Activated naive CD4-positive, alpha-beta T cell treated with anti-CD3 and anti-CD28 coated beads, Interleukin-2, amount 50 U/mL, for 72 hours (primary cell): ENCODE results near the gene UQCC2. TPM values are rescaled to one million over a fixed set of nuclear protein-coding genes. Genes with fewer than 3 reads are reported as not detected.

Source experiments
- ATAC-seq, 2 donors: fragments of 150-1000 bp; cut with Tn5 transposase; 2 replicates each; pipeline ENCODE4 v1.10.0; 2021; ENCODE audit warnings: mild to moderate bottlenecking in 2 of 2, moderate library complexity in 2 of 2
- DNase-seq, 2 donors: peaks; one replicate each; pipeline ENCODE4 v3.0.0; 2021 to 2022; ENCODE audit warnings: low spot score in 2 of 2
- H3K27ac Mint-ChIP-seq, 2 donors: one replicate each; pipeline ENCODE4 v1.8.0; 2022; ENCODE audit warnings: mild to moderate bottlenecking in 2 of 2, mixed read lengths in 2 of 2
- H3K36me3 Mint-ChIP-seq, 2 donors: one replicate each; pipeline ENCODE4 v1.8.0; 2022; ENCODE audit warnings: mixed read lengths in 2 of 2
- H3K9me3 Mint-ChIP-seq, 2 donors: one replicate each; pipeline ENCODE4 v1.8.0; 2022; ENCODE audit warnings: mixed read lengths in 2 of 2
- total RNA-seq, 2 donors: library from RNA; stranded (reverse); gene quantifications; one replicate each; pipeline ENCODE4 v1.2.3, GENCODE V29; 2022

The UQCC2 gene
- total RNA-seq, 2 donors from 2014 or later, result 114 to 145 TPM

DNA sequence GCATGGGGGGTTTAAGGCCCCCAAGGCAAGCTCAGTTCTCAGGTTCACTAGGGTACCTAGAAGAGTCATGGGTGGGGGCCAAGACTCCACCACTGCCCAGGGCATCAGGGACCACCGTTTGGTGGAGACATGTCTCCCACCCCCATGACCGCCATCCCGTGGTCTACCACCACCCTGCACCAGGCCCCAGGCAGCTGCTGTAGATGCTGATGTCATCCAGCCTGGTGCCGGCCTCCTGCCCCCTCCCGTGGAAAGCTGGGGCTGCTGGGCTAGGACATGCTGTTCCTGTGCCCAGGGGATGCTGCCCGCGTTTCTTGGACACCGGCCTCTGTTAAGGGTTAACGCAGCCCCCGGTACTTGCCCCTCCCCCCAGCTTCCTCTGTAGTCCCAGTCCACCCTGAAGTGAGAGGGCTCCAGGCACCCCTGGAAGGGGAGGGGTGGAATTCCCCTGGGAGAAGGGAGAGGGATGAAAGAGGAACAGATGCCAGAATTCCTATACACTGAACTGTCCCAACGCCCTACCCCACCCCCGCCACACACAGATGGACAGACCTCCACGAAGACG is 34.6 kb upstream of the UQCC2 start:
- H3K9me3 Mint-ChIP-seq, result no peaks in the 10 kb centered on the region
- no peaks in the 10 kb centered on the region for H3K36me3 Mint-ChIP-seq
- H3K27ac Mint-ChIP-seq, result peak overlapping the region in 1 of 2 donors; percentile 19
- no peak for ATAC-seq
- DNase-seq, result no peak

DNA sequence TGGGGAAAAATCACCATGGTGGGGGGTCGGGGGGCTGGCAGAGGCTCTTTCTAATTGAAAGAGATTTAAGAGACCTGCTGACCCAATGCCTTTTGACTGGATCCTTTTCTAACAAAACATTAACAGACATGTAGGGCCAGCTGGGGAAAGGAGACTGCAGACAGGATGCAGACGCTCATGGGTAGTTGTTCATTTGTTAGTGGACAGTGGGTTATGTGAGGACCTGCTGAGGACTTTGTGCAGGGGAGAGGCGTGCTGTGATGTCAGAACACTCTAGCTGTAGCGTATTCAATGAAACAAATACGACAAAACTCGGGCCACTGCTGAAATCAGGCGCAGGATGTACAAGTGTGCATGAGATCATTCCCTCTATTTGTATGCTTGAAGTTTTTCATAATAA is 34.0 kb upstream of the UQCC2 start:
- Mint-ChIP-seq H3K27ac (peak overlapping the region; percentile 19 to 44), H3K36me3 (no peaks in the 10 kb centered on the region), H3K9me3 (no peaks in the 10 kb centered on the region)
- DNase-seq, result no peak
- no peak for ATAC-seq

DNA sequence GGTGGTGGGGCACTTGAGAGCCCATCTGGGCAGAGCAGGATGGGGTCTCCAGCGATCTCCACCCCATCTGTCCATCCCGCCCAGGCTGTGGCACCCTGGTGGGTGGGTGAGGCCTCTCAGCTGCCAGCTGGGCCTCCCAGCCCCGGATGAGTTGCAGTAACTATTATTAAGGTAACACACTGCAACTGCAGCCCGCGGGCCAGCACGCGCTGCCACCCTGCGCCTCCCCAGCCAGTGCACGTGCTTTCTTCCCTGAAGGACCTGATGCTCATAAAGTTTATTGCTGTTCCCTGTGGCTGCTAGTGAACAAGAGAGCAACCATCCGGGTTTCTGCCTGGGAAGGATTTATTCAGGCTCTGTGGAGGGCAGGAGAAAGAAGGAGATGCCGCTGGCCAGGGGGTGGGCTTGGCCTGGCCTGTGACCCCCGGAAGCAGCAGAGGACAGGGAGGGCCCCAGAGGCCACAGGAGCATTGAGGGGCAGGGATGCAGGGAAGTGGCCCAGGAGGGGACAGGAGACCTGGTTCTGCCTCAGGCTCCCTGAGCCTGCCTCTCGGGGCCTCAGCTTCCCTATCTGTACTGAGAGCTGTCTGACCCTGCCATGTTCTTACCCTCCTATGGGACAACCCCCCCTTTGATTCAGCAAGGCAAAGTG is 33.5 kb upstream of the UQCC2 start:
- no peaks in the 10 kb centered on the region for H3K9me3 Mint-ChIP-seq
- DNase-seq, result no peak
- H3K36me3 Mint-ChIP-seq, result no peaks in the 10 kb centered on the region
- ATAC-seq, result peak in 1 of 2 donors; percentile 24
- H3K27ac Mint-ChIP-seq, result peak overlapping the region; percentile 19 to 44

DNA sequence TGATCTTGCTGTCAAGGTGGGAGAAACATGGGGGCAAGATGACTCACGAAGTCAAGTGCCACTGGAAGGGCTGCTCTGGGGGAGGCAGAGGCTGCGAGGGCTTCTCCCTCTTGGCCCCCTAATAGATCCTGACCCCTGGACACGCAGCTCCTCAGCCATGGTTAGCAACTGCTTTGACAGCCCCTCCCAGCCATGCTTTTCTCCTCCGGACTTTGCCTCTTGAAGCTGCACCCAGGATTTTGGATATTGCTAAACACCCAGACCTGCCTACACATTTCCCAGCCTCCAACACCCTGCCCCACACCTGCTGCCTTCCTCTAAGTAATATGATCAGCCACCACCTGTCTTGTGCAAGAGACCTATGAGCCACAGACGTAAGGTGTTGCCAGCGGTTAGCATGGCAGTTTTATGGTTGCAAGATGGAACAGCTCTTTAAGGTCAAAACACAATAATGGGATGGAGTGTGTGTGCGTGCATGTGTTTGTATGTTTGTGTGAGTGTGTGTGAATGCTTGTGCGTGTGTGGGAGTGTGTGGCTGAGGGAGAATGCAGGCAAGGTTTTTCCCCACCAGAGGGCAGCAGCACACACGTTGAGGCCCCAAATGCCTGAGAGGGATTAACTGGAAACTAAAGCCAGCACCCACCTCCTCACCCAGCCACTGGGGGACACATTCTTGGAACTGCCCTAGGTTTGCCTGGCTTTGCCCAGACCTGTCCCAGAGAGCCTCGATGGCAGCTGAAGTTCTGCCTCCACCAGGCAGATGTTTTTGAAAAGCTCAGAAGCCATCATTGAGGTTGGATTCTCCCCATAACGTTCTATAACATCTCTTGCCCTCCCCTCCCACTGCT is 32.7 kb upstream of the UQCC2 start:
- ATAC-seq (peak; percentile 87 to 90), DNase-seq (peak; percentile 65 to 77)
- Mint-ChIP-seq H3K36me3 (no peaks in the 10 kb centered on the region), H3K27ac (no peak overlapping the region), H3K9me3 (no peaks in the 10 kb centered on the region)

DNA sequence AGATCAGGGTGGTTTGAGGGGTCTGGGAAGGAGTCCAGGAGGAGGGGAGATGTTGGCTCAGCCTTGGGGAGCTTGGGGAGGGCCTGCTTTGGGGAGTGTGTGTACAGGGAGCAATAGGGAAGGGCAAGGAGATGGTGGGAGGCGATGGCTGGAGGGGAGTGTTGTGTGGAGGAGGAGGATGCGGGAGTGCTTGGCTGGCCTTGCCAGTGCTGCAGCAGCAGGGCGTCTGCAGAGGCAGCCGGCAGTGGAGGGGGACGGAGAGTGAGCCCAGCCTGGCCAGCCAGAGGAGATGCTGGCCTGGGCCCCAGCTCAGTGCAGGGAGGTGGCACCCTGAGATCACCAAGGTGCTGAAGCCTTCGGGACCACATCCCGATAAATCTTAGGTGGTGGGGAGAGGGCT is 31.3 kb upstream of the UQCC2 start:
- ATAC-seq (no peak), DNase-seq (no peak)
- no peaks in the 10 kb centered on the region for H3K36me3 Mint-ChIP-seq
- peak overlapping the region in 1 of 2 donors; percentile 3 for H3K27ac Mint-ChIP-seq
- H3K9me3 Mint-ChIP-seq, result no peaks in the 10 kb centered on the region

DNA sequence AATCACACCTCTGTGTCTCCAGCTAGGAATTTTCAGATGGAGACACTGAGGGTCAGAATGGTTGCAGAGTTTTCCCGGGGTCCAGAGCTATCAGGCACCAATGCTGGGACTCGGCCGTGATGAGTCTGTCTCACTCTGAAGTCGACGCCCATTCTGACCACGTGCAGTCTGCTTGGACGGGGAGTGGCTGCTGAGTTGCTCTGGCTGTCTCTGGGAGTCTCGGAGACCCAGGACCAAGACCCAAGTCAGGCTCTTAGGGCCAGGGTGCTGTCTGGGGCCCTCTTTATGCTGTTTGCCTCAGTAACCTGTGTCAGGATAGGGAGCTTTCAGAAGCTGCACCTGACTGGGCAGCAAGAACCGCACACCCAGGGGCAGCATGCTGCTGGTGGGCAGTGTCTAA is 30.6 kb upstream of the UQCC2 start:
- Mint-ChIP-seq H3K27ac (no peak overlapping the region), H3K36me3 (no peaks in the 10 kb centered on the region), H3K9me3 (no peaks in the 10 kb centered on the region)
- DNase-seq (no peak), ATAC-seq (no peak)

DNA sequence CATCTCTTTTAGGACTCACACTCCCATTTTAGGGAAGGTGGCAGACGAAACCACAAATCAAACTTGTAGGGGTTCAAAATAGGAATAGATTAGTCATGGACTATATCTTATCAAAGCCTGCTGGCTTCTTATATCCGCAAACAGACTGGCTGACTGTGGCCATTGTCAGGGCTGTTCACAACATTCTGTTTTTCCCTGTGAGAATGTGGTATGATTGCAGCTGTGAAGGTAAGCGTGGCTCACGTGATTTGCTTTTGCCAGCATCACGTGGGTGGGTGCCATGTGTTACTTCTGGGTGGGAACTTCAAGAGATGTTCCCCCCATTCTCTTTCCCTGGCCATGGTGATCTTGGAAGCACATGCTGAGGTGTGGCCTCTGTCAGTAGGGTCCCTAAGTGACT is 29.3 kb upstream of the UQCC2 start:
- H3K27ac Mint-ChIP-seq, result no peak overlapping the region
- ATAC-seq, result no peak
- DNase-seq, result no peak
- H3K9me3 Mint-ChIP-seq, result no peaks in the 10 kb centered on the region
- no peaks in the 10 kb centered on the region for H3K36me3 Mint-ChIP-seq

DNA sequence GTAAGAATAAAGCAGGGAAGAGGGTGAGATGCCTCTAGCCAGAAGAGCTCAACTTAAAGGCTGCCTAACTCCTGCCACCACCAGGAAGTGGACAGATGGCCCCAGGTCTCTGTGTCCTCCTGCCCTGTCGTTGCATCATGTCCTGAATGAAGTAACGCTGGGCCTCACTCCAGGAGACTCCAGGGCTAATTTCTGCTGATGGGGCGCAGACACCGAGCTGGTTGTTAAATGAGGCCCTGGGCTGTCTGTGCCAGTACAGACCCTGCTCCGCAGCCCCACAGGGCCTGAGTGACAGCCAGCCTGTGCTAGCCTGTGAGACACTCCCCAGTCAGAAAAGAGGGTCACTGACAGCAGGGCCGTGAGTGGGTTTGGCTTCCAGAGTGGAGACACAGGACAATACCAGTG is 28.7 kb upstream of the UQCC2 start:
- ATAC-seq (no peak), DNase-seq (no peak)
- Mint-ChIP-seq H3K9me3 (no peaks in the 10 kb centered on the region), H3K27ac (no peak overlapping the region), H3K36me3 (no peaks in the 10 kb centered on the region)

DNA sequence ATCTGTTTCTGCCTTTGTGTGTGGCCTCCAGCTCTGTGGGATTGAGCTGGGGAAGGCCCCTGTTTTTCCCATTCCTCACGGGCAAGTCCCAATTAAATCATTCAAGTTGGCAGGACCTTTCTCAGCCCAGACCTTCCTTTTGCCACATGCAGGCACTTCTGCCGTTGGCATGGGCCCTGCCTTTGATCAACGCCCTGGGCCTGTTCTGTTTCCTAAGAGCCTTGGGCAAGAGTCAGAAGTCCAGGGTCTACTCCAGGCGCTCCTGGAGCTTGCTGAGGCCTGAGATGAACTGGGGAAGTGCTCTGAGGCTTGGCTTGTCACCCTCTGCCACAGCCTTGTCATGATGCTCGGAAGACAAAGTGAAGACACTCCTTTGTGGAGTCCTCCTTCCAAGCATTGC is 28.1 kb upstream of the UQCC2 start:
- ATAC-seq (no peak), DNase-seq (no peak)
- no peaks in the 10 kb centered on the region for H3K9me3 Mint-ChIP-seq
- H3K36me3 Mint-ChIP-seq, result no peaks in the 10 kb centered on the region
- H3K27ac Mint-ChIP-seq, result no peak overlapping the region

DNA sequence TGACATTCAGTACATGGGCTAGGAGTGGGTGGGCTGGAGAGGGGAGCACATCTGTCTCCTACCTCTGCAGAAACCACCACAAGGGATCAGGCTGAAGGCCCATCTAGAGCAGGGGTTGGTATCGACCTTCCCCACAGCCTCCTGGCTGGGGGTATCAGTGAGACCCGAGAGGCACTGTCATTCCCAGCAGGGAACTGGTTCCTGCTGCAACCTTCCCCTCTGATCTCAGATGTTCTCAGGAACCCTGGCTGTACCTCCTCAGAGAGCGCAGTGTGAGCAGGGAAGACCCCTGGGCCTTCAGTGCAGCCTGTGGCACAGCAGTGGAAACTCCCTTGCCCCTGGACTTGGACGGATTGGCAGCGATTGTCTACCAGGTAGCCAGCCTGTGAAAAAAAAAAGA is 27.4 kb upstream of the UQCC2 start:
- ATAC-seq (no peak), DNase-seq (no peak)
- Mint-ChIP-seq H3K9me3 (no peaks in the 10 kb centered on the region), H3K36me3 (no peaks in the 10 kb centered on the region), H3K27ac (no peak overlapping the region)

DNA sequence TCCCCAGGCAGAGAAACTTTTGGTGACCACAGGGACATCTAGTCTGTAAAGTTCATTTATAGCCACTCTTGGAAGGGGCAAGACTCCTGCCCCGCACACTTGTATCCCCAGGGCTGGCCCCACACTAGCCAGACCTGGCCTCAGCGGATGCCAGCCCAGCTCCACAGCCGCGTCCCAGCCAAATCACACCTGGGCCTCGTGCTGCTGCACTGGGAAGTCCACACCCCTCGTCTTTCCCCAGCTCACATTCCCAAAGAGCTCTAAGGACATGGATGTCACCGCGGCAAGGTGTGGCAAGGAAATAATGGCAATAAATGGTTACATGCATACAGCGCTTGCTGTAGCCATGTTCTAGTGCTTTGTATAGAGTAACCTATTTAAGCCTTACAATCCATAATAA is 26.7 kb upstream of the UQCC2 start:
- DNase-seq, result no peak
- no peak for ATAC-seq
- no peaks in the 10 kb centered on the region for H3K9me3 Mint-ChIP-seq

DNA sequence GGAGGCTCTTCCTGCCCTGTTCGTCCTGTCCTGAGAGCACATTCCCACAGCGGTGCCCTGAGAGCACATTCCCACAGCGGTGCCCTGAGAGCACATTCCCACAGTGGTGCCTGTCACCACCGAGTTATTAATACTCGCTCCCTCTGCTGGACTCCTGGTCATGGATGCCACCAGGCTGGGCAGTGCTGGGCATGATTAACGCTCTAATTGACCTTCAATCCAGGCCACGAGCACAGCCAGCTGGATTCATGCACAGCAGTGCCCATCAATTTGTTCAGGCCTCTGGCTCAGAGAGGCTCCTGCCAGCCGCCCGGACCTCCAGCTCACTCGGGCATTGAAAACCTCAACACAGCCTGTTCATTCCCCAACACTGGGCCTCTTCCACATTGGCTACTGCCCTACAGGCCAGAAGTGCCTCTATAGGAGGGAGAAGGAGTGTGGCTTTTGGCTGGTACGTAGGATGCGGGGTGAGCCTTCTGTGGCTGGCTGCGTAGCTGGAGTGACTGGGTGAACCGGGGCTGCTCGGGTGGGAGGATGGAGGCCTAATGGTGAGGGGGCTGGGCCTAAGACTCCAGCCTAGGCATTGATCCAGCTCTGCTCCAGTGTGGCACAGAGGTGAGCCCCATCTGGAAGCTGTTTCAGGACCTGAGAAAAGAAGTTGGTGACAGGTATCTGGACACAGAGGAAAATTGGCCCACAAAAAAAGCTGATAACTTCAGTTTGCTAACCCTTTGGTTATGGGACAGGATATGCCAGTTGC is 25.9 kb upstream of the UQCC2 start:
- Mint-ChIP-seq H3K9me3 (no peaks in the 10 kb centered on the region), H3K36me3 (no peaks in the 10 kb centered on the region)
- no peak for ATAC-seq

More for the DNA sequence above, 26.7 kb upstream of the UQCC2 start:
- H3K27ac Mint-ChIP-seq, result no peak overlapping the region
- H3K36me3 Mint-ChIP-seq, result no peaks in the 10 kb centered on the region

DNA sequence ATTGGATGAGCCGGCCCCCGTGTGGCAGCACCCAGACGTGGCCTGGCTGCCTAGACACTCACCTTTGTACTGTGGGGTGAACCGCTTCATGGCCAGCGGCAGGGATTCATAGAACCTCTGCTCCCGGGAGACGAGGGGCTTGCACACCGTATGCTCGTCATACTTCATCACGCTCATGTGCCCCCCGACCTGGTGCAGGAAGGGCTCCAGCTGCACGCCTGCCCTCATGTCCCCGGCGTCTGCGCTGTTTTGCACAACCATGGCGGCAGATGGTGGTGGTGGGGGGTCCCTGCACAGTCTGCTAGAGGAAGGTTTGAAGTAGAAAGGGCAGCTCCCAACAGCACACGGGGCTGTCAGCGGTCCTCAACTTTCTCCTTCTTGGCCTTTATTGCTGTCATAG is 23.7 kb upstream of the UQCC2 start:
- Mint-ChIP-seq H3K9me3 (no peaks in the 10 kb centered on the region), H3K36me3 (no peaks in the 10 kb centered on the region), H3K27ac (no peak overlapping the region)
- DNase-seq (no peak), ATAC-seq (no peak)

More for the DNA sequence above, 25.9 kb upstream of the UQCC2 start:
- DNase-seq, result no peak
- no peak overlapping the region for H3K27ac Mint-ChIP-seq

DNA sequence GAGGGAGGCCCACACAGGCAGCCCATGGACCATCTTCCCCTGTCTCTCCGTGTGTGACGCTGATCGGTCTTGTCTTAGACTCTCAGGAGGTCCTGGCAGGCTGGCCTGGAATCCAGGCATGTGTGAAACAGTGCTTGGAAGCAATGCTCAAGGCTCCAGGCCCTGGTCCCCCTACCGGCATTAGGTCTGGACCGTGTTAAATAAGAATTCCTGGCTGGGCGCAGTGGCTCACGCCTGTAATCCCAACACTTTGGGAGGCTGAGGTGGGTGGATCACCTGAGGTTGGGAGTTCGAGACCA is 22.2 kb upstream of the UQCC2 start:
- ATAC-seq (no peak), DNase-seq (no peak)
- no peaks in the 10 kb centered on the region for H3K36me3 Mint-ChIP-seq
- H3K9me3 Mint-ChIP-seq, result no peaks in the 10 kb centered on the region
- H3K27ac Mint-ChIP-seq, result no peak overlapping the region

DNA sequence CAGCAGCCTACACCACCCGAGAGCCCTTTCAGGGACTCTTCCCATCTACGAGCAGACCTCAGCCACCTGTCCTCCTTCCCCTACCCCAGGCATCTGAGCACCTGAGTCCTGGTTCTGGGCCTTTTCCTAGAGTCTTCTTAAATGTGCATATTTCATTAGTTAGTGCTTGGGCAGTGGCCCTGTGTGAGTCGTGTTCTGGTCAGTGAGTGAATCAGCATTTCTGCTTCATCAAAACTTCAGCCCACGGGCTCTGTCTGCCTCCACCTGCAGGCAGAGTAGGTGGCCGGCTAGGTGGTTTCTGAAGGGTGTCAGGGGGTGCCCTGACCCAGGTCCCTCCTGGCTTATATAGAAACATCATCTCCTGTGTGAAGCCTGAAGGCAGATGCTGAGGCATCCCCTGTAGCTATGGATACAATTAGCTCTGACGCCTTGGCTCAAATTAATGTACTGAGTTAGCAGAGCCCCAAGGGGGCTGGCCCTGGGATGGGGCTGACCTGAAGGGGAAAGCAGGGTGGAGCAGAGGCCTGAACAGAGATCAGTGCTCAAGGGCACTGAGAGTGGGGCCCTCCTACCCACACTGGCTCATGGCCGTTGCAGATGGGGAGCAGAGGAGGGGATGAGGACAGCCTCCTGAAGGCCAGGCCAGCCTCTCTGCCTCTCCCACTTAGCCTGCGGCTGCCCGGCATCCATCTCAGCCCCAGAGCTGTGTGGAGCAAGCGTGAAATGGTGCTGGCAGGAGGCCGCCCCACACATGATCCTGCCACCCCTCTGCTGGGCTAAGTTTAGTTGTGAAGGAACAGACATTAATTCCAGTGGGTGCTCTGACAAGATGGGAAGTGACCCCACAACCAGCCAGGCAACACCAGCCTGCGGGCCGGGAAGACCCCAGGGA is 21.6 kb upstream of the UQCC2 start:
- peak in 1 of 2 donors; percentile 16 for ATAC-seq
- Mint-ChIP-seq H3K36me3 (no peaks in the 10 kb centered on the region), H3K9me3 (no peaks in the 10 kb centered on the region), H3K27ac (peak overlapping the region in 1 of 2 donors; percentile 29)
- no peak for DNase-seq

DNA sequence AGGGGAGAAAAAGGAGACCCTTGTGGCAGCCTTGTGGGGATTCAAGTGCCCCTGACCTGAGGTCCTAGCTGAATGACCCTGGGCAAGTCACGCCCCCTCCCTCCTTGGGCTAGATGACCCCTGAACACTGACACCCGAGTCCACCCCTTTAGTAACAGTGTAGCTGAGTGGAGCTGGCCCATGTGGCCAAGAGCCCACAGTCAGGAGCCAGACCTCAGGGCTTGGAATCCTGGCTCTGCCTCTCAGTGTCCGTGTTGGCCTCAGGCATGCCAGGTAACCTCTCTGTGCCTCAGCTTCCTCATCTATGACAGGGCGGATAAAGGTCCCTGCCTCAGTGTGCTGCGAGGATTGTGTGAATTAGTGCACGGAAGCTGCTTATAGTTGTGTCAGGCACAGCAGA is 20.9 kb upstream of the UQCC2 start:
- no peak for DNase-seq
- ATAC-seq, result no peak
- Mint-ChIP-seq H3K27ac (peak overlapping the region in 1 of 2 donors; percentile 29), H3K36me3 (no peaks in the 10 kb centered on the region), H3K9me3 (no peaks in the 10 kb centered on the region)
